Neuronal stem cell (in vitro differentiated cells): ENCODE data around the gene CACNB4.

Experiments used
- DNase-seq: peaks from one replicate; pipeline ENCODE4 v3.0.0-alpha.2; 2013; ENCODE audit warnings: low spot score
- H2AFZ ChIP-seq: one replicate; pipeline ENCODE4 v1.6.1; 2013; ENCODE audit warnings: mild to moderate bottlenecking, low read length, inconsistent platforms
- H2AK5ac ChIP-seq: 2 replicates; pipeline ENCODE4 v1.6.1; 2013; ENCODE audit warnings: low read depth, mild to moderate bottlenecking, inconsistent platforms, low read length, moderate library complexity, mixed read lengths
- H2BK120ac ChIP-seq: 2 replicates; pipeline ENCODE4 v1.6.1; 2013; ENCODE audit warnings: low read depth, mild to moderate bottlenecking, inconsistent platforms, low read length, moderate library complexity, mixed read lengths
- H2BK12ac ChIP-seq: one replicate; pipeline ENCODE4 v1.6.1; 2013; ENCODE audit warnings: low read length, inconsistent platforms
- H2BK15ac ChIP-seq: 2 replicates; pipeline ENCODE4 v1.6.1; 2013; ENCODE audit warnings: mild to moderate bottlenecking, low read length, inconsistent platforms, mixed read lengths
- H2BK5ac ChIP-seq: one replicate; pipeline ENCODE4 v1.6.1; 2013; ENCODE audit warnings: inconsistent platforms, mild to moderate bottlenecking, low read length, moderate library complexity
- H3K14ac ChIP-seq: one replicate; pipeline ENCODE4 v1.6.1; 2013; ENCODE audit warnings: low read length, inconsistent platforms
- H3K18ac ChIP-seq: 2 replicates; pipeline ENCODE4 v1.6.1; 2013; ENCODE audit warnings: low read length, inconsistent platforms
- H3K23ac ChIP-seq: 2 replicates; pipeline ENCODE4 v1.6.1; 2013; ENCODE audit warnings: low read depth, mild to moderate bottlenecking, mixed read lengths, low read length, inconsistent platforms; ENCODE audit not compliant: poor library complexity
- H3K27ac ChIP-seq: replicated peaks from 3 replicates; pipeline ENCODE4 v1.5.1; 2013; ENCODE audit warnings: low read length, inconsistent platforms
- H3K27me3 ChIP-seq, 3 experiments: 2 replicates each; pipeline ENCODE4 v1.6.1; 2013; ENCODE audit warnings: low read length in 3 of 3, mild to moderate bottlenecking in 2 of 3, inconsistent platforms in 1 of 3, low read depth in 1 of 3, mixed read lengths in 1 of 3, moderate library complexity in 1 of 3; ENCODE audit not compliant: control insufficient read depth in 3 of 3, insufficient read depth in 3 of 3
- H3K36me3 ChIP-seq, 2 donors: replicated peaks in 1 of 2; 2 replicates each; pipeline ENCODE4 v1.6.1; 2013; ENCODE audit warnings: low read length in 2 of 2; ENCODE audit not compliant: control insufficient read depth in 2 of 2, insufficient read depth in 2 of 2
- H3K4ac ChIP-seq: 2 replicates; pipeline ENCODE4 v1.6.1; 2013; ENCODE audit warnings: inconsistent platforms, mild to moderate bottlenecking, low read length, moderate library complexity
- H3K4me1 ChIP-seq, 2 donors: 1 replicate in 1 of 2; 2 replicates in 1 of 2; pipeline ENCODE4 v1.6.1; 2013; ENCODE audit warnings: low read length in 2 of 2, low read depth in 1 of 2; ENCODE audit not compliant: control insufficient read depth in 2 of 2, insufficient read depth in 1 of 2
- H3K4me2 ChIP-seq: one replicate; pipeline ENCODE4 v1.6.1; 2013; ENCODE audit warnings: mild to moderate bottlenecking, low read length, inconsistent platforms; ENCODE audit not compliant: insufficient read depth, poor library complexity, severe bottlenecking
- H3K4me3 ChIP-seq, 2 donors: 2 replicates each; pipeline ENCODE4 v1.5.1; 2013; ENCODE audit warnings: low read length in 2 of 2, mild to moderate bottlenecking in 2 of 2, inconsistent platforms in 1 of 2, moderate library complexity in 1 of 2
- H3K79me1 ChIP-seq: one replicate; pipeline ENCODE4 v1.6.1; 2013; ENCODE audit warnings: low read depth, mild to moderate bottlenecking, inconsistent platforms, low read length, moderate library complexity
- H3K9ac ChIP-seq: one replicate; pipeline ENCODE4 v1.6.1; 2013; ENCODE audit warnings: mild to moderate bottlenecking, low read depth, low read length, inconsistent platforms; ENCODE audit not compliant: poor library complexity
- H3K9me3 ChIP-seq, 2 donors: replicated peaks in 1 of 2; 2 replicates each; pipeline versions ENCODE3 to v1.6.1; 2013; ENCODE audit warnings: low read length in 2 of 2, mild to moderate bottlenecking in 2 of 2, inconsistent platforms in 1 of 2, low read depth in 1 of 2, mixed read lengths in 1 of 2, moderate library complexity in 1 of 2; ENCODE audit not compliant: control insufficient read depth in 2 of 2, insufficient read depth in 1 of 2
- H4K8ac ChIP-seq: one replicate; pipeline ENCODE4 v1.6.1; 2013; ENCODE audit warnings: low read depth, mild to moderate bottlenecking, inconsistent platforms, low read length, moderate library complexity
- H4K91ac ChIP-seq: one replicate; pipeline ENCODE4 v1.6.1; 2013; ENCODE audit warnings: low read length, low read depth, mild to moderate bottlenecking, inconsistent platforms; ENCODE audit not compliant: poor library complexity
- WGBS, 2 donors: extraction: QIAGEN DNeasy Blood & Tissue Kit; methylation state at CpG; one replicate each; pipeline ENCODE4 v1.1.7; 2013; ENCODE audit warnings: missing lambda C conversion rate in 2 of 2, mixed read lengths in 1 of 2; ENCODE audit not compliant: insufficient read length in 2 of 2, insufficient replicate concordance in 1 of 2; ENCODE audit errors: extremely low coverage in 2 of 2; 5-methylcytosine and 5-hydroxymethylcytosine counted together

The CACNB4 gene

GRCh38 chr2:151931756-151932155, 167.1 kb downstream of the CACNB4 start:
- Histone ChIP-seq H4K8ac (no peak overlapping the region), H3K4me3 (no peak overlapping the region), H4K91ac (no peak overlapping the region), H2BK12ac (no peak overlapping the region), H3K27ac (no peak overlapping the region), H3K36me3 (no peaks in the 10 kb centered on the region), H2BK15ac (no peak overlapping the region), H3K18ac (no peak overlapping the region), H3K4ac (no peak overlapping the region), H3K4me2 (no peak overlapping the region), H3K27me3 (no peaks in the 10 kb centered on the region), H3K23ac (no peak overlapping the region), H2AFZ (no peak overlapping the region), H3K9me3 (no peaks in the 10 kb centered on the region), H3K9ac (no peak overlapping the region), H3K14ac (no peak overlapping the region), H2BK5ac (no peak overlapping the region), H2BK120ac (no peak overlapping the region), H3K4me1 (no peaks in the 10 kb centered on the region), H3K79me1 (no peaks in the 10 kb centered on the region), H2AK5ac (no peak overlapping the region)
- WGBS, 2 donors, result no CpG with 5 or more reads among the region's 1 CpG
- DNase-seq, result no peak

- Histone ChIP-seq H3K4me3 (no peak overlapping the region), H3K18ac (no peak overlapping the region), H3K9ac (no peak overlapping the region), H2AFZ (no peak overlapping the region), H2BK15ac (no peak overlapping the region), H2BK5ac (no peak overlapping the region), H4K8ac (no peak overlapping the region), H3K27ac (no peak overlapping the region), H3K27me3 (no peaks in the 10 kb centered on the region), H3K4me2 (no peak overlapping the region), H3K79me1 (no peaks in the 10 kb centered on the region), H2BK12ac (no peak overlapping the region), H3K36me3 (no peaks in the 10 kb centered on the region), H3K14ac (no peak overlapping the region), H3K4me1 (no peaks in the 10 kb centered on the region), H3K4ac (no peak overlapping the region), H3K23ac (no peak overlapping the region), H2BK120ac (no peak overlapping the region), H3K9me3 (no peaks in the 10 kb centered on the region), H4K91ac (no peak overlapping the region), H2AK5ac (no peak overlapping the region)
- no CpG with 5 or more reads among the region's 1 CpG for WGBS, 2 donors
- no peak for DNase-seq
Measured at GRCh38 chr2:151931030-151931611, 167.7 kb downstream of the CACNB4 start.

GRCh38 chr2:151930042-151930441, 168.8 kb downstream of the CACNB4 start:
- Histone ChIP-seq H3K18ac (no peak overlapping the region), H3K4ac (no peak overlapping the region), H2BK5ac (no peak overlapping the region), H4K8ac (no peak overlapping the region), H2BK12ac (no peak overlapping the region), H3K4me1 (no peaks in the 10 kb centered on the region), H3K4me2 (no peak overlapping the region), H3K9me3 (no peaks in the 10 kb centered on the region), H3K9ac (no peak overlapping the region), H2BK120ac (no peak overlapping the region), H3K23ac (no peak overlapping the region), H3K27ac (no peak overlapping the region), H2BK15ac (no peak overlapping the region), H2AK5ac (no peak overlapping the region), H3K79me1 (no peaks in the 10 kb centered on the region), H3K4me3 (no peak overlapping the region), H2AFZ (no peak overlapping the region), H3K27me3 (no peaks in the 10 kb centered on the region), H3K36me3 (no peaks in the 10 kb centered on the region), H4K91ac (no peak overlapping the region), H3K14ac (no peak overlapping the region)
- no CpG with 5 or more reads among the region's 2 CpGs for WGBS, 2 donors
- no peak for DNase-seq

GRCh38 chr2:151928380-151928779, 170.5 kb downstream of the CACNB4 start:
- Histone ChIP-seq H3K27me3 (no peaks in the 10 kb centered on the region), H3K27ac (no peak overlapping the region), H3K4me2 (no peak overlapping the region), H3K4ac (no peak overlapping the region), H3K4me3 (no peak overlapping the region), H3K18ac (no peak overlapping the region), H3K36me3 (no peaks in the 10 kb centered on the region), H2BK12ac (no peak overlapping the region), H2BK120ac (no peak overlapping the region), H3K9me3 (no peaks in the 10 kb centered on the region), H3K23ac (no peak overlapping the region), H3K4me1 (no peaks in the 10 kb centered on the region), H2AK5ac (no peak overlapping the region), H3K14ac (no peak overlapping the region), H2BK5ac (no peak overlapping the region), H4K91ac (no peak overlapping the region), H3K9ac (no peak overlapping the region), H4K8ac (no peak overlapping the region), H2BK15ac (no peak overlapping the region), H2AFZ (no peak overlapping the region), H3K79me1 (no peaks in the 10 kb centered on the region)
- no peak for DNase-seq
- WGBS, 2 donors, result no CpG with 5 or more reads among the region's 2 CpGs
